GM21367 (cell line): ENCODE measurements around the gene C17orf67.
"Not testable (repeated sequence)": the region's sequence is repeated elsewhere in the genome, so short reads cannot be mapped to it uniquely, and the experiment has no call there.

Experiments used
- ATAC-seq: cut with Tn5 transposase; IDR thresholded peaks from one replicate; pipeline ENCODE4 v1.9.1; 2021; ENCODE audit not compliant: unreplicated experiment

The C17orf67 gene

GRCh38 chr17:56778898-56779297 lies 54.8 kb downstream of the C17orf67 start:
- ATAC-seq = no peak

DNA sequence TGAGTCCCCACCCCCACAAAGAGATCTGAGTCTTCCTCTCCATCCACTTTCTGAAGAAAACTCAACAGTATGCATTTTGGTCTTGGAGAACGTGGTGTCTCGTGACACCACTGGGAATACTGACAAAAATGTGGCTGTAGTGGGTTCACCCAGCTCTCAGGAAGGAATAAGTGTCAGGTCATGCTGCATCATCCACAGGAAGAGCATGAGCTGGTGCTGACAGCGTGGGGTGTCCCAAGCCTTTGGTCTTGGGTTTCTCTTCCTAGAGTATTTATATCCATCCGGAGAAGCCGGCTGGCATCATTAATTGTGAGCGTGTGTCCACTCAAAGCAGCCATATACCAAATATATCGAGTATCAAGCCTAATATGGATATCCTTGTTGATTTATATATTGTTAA lies 55.9 kb downstream of the C17orf67 start:
- ATAC-seq = no peak

- ATAC-seq = no peak
Observed at GRCh38 chr17:56774650-56775049, 59.1 kb downstream of the C17orf67 start.

- no peak for ATAC-seq
Observed at GRCh38 chr17:56773124-56773523, 60.6 kb downstream of the C17orf67 start.

DNA sequence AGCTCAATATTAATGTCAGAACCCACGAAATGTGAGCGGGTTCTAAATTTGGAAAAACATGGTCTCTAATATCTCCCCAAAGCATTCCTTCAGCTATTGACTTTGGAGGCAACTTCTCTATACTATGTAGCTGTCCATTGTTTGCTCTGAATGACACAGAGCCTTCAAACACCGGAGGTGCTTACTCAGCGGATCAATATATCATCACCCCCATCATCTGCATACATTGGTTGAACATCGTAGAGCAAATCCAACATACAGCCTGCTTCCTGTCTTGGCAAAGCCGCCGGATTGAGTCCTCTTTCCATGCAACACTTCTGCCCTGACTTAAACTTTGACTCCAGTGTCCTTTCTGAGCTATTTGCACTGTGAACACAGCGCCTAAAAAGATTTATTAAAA lies 61.3 kb downstream of the C17orf67 start:
- ATAC-seq = no peak

DNA sequence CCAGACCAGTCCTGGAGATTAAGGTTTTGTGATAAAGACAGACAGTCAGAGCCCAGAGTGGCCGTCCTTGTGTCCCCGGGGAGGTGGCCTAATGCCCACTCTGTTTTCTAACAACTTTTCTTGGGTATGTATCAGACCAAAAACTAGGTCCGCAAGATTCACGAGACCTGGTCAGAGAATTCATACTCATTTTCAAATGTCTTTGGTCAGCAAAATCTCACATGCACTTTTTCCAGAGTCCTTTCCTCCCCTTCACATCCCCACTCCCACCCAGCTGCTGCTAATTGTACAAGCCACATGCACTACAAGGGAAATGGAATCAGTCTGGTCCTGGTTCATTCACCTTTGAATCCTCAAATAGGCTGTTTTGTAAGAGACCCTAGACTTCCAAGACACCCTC lies 61.7 kb downstream of the C17orf67 start:
- ATAC-seq = no peak

DNA sequence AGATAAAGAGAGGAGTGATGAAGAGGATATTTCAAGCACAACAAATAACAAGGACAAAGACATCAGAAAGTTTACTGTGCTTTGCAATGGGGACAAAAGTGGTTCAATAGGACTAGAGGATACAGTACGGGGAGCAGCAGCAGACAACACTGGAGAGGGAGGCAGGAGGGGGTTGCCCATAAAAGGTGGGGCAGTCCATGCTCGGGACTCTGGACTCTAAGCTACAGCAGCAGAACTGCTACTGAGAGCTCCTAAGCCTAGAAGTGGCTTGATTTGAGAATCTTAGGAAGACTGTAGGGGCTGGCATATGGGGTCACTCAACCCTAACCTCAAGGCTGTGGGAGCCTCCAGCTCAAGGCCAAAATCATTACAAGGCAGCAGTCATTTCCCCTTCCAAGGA lies 62.2 kb downstream of the C17orf67 start:
- no peak for ATAC-seq

DNA sequence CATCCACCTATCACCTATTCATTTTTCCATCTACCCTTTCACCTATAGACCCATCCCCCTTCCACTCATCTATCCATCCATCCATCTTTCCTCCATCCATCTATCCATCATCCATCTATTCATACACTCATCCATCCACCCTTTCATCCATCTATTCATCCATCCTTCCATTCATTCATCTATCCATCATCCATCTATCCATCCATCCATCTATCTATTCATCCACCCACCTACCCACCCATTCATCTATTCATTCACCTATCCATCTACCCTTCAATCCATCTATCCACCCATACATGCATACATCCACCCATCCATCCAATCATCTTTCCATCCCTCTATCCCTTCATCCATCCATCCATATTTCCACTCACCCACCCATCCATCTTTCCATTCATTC lies 63.3 kb downstream of the C17orf67 start:
- no peak for ATAC-seq

DNA sequence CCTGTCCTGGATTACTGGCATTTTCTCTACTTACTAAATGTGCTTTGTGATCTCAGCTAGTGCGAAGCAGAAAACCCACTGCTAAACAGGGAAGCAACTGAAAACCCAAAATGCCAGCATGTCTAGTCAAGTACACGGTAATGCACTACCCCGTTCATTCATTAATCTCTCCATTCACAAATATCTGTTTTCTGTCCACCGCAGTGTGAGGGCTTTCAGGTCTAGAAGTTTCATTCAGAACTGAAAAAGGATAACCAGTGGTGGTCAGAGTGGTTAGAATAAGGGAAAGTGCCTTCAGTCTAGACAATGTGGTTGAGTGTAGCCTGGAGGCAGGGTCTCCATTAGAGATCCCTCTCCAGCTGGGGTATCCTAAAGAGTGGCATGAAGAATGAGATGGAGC lies 68.3 kb downstream of the C17orf67 start:
- no peak for ATAC-seq

GRCh38 chr17:56762988-56763387 lies 70.7 kb downstream of the C17orf67 start:
- no peak for ATAC-seq

GRCh38 chr17:56762144-56762543 lies 71.6 kb downstream of the C17orf67 start:
- ATAC-seq = no peak

DNA sequence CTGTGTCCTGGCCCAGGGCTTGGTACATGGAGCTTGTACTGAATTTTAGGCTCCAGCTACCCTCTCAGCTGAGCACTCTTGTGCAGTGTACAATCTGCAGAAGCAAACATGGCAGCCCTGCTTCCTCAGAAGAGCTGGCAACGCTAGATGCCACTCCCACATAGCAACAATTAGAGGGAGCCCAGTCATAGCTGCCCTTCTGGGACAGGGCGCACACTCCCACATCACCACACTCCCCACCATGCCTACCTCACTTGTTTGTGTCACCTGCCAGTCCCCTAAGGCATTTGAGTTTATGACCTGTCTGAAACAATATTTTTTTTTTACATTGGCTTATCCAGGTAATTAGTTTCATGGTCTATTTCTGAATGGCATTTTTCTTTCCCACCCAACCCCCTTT lies 72.3 kb downstream of the C17orf67 start:
- no peak for ATAC-seq

DNA sequence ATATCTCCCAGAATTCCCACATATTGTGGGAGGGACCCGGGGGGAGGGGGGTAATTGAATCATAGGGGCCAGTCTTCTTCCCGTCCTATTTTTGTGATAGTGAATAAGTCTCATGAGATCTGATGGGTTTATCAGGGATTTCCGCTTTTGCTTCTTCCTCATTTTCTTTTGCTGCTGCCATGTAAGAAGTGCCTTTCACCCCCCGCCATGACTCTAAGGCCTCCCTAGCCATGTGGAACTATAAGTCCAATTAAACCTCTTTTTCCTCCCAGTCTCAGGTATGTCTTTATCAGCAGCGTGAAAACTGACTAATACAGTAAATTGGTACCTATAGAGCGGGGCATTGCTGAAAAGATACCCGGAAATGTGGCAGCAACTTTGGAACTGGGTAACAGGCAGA lies 76.1 kb downstream of the C17orf67 start:
- not testable (repeated sequence) for ATAC-seq

GRCh38 chr17:56756536-56756935 lies 77.2 kb downstream of the C17orf67 start:
- ATAC-seq = no peak

DNA sequence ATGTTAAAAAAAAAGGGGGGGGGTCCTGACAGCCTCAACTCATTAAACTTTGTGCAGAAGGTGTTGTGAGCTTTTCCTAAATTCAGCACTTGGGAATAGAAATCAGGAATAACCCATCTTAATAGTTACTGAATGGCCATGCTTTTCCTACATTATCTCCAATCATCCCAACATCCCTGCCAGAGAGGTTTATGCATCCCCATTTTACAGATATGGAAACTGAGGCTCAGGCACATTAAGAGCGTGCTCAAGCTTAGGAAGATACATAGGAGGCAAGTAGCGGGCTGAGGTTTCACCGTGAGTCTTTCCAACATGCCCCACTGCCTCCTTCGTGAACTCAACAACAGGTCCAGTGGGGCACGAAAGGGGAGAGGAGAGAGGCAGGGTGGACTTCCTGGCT lies 78.4 kb downstream of the C17orf67 start:
- no peak for ATAC-seq

DNA sequence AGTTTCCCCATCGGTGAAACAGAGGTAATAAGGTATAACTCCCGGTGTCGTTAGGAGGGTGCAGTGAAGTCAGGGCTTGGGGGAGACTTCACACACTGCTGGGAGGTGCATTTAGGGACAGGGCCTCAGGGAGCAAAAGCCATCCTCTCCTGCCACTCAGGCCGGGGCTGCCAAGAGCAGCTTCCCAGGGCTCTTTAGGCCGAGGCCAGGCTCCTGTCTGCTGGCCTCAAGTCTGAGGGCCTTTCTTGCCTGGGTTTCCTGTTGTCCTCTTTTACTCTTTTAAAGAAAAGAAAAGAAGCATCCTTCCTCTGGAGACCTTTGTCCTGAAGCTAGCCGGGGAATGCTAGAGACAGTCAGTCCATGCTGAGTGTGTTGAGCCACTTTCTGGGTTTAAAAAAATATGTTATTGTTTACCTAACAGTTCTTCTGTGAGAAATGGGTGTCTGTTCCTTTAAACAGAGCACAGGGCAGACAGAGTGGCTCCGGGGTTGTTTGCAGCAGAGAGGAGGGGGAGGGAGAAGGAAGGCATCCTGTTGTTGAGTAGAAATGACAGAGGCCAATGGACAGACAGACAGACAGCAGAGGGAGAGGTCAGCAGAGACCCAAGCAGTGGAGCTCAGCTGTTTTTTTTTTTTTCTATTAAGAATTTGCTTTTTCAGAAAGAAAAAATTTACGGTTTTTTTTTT lies 79.1 kb downstream of the C17orf67 start:
- ATAC-seq = no peak

DNA sequence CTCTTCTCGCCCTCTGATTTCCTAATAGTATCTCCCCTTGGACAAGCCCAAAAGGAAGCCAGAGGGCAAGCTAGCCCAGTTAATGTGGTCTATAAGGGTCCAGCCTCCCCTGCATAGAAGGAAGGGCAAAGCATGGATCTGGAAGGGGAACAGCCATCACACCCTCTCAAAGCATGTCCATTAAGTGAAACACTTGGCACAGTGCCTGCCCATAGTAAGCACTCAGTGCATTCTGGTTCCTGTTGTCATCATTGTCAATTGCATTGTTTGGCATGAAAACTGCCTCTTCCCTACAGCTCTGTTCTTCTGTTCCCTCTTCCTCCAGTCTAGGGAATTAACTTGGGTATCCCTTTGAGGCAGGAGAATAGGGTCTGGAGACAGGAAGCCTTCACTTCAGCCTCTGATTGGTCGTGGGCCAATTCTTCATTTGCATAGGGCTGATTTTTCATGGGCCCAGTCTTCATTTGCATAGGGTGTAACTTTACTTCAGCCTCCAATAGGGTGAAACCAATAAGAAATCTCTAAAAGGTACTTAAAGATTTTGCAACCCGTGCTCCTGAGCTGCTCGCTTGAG lies 81.4 kb downstream of the C17orf67 start:
- ATAC-seq = no peak

DNA sequence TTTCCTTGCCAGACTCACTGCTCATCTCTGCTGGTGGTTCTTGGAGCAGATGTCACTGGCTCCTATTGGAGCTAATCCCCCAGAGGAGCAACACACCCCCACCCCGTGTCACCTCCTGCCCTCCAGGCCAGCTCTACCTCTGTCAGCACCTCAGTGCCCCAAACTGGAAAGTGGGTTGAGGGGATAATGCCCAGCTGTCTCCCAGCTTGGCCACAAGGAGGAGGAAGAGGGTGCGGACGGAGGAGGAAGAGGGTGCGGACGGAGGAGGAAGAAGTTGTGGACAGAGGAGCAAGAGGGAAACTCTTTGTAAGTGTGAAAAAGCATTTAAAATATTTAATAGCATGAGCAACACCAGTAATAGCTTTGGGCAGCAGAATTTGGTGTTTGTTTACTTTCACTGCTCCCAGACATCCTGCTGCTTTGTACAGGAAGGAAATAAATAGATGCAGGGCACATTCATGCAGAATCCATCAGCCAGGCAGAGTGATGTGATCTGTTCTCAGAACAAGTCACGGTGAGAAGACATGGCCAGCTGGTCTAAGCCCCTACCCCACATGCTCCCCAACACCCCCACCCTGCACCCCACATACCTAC lies 82.5 kb downstream of the C17orf67 start:
- ATAC-seq = no peak

DNA sequence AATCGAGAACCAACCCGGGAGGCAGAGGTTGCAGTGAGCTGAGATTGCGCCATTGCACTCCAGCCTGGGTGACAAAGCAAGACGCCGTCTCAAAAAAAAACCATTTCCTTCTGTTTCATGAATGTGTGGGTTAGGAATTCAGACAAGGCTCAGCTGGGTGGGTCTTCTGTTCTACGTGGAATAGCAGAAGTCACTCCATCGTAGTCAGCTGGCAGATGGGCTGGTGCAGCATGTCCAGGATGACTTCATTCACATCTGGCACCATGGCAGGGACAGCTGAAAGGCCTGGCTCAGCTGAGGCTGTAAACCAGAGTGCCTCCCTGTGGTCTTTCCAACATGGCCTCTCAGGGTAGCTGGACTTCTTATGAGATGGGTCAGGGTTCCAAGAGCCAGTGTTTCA lies 89.0 kb downstream of the C17orf67 start:
- no peak for ATAC-seq

GRCh38 chr17:56742601-56743000 lies 91.1 kb downstream of the C17orf67 start:
- no peak for ATAC-seq
